ENCODE results near the gene MKRN3.
"Not testable (repeated sequence)": the region's sequence is repeated elsewhere in the genome, so short reads cannot be mapped to it uniquely, and the experiment has no call there.

The MKRN3 gene

DNA sequence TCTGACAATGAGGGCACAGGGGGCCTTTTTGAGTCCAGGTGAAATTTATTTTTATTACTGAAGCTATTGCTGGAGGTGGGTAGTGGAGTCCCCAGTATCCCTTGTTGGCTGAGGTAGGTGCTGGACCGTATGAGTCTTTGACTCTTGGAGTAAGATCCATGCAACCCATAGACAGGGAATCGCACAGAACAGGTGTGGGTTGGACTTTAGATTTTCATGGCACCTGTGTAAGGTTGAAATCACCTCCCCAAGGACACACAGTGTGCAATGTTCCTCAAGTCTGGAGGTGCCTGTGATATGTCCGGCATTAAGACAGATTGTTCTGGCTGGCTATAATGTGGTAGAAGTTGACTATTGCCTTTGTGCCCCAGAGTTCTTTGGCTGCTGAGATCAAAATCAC lies 23.5 kb downstream of the MKRN3 start:
- no peak for DNase-seq

DNA sequence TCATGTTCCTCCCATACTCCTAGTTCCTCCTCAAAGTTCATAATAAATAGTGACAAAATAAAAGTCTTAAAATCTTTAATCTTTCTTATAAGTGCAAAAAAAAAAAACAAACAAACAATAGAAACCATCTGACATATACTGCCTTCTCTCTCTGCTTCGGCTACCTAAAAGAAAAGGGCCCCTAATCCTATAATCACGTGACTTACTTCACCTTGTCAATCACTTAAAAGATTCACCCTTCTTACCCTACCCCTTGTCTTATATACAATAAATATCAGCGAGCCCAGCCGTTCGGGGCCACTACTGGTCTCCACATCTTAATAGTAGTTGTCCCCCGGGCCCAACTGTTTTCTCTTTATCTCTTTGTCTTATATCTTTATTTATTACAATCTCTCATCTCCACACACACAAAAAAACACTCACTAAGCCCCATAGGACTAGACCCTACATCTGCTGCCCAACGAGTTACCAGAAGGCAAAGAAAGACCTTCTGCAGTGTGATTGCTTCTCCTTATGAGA lies 28.8 kb downstream of the MKRN3 start:
- DNase-seq: no peak

DNA sequence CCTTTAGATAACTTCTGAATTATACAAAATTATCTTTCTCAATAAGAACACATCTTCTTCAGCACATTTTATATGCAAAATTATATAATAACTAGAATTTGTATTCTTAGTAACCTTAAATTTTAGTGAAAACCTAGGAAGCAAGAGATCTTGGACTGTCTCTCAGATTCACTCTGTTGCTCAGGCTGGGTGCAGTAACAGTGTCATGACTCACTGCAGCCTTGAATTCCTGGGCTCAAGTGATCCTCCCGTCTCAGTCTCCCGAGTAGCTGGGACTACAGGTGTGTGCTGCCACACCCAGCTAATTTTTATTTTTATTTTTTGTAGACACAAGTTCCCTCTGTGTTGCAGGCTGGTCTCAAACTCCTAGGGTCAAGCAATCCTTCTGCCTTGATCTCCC lies 29.9 kb downstream of the MKRN3 start:
- no peak for DNase-seq

DNA sequence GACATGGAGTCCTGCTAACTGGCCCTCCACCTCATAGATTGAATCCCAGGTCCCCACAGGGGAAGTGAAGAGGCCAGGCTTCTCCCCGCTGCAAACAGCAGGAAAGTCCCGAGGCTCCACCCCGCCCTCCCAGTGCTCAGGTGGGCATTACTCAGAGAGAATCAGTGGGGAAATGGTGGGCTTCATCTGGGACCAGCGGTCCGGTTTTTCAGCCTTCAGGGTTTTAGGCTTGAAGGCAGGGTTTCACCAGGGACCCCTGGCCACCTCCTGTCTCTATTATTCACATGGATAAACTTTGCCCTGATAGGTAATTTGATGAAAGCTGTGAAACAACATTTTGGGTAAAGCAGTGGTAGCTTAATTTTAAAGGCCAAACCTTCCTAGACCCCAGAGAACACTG lies 31.3 kb downstream of the MKRN3 start:
- no peak for DNase-seq

DNA sequence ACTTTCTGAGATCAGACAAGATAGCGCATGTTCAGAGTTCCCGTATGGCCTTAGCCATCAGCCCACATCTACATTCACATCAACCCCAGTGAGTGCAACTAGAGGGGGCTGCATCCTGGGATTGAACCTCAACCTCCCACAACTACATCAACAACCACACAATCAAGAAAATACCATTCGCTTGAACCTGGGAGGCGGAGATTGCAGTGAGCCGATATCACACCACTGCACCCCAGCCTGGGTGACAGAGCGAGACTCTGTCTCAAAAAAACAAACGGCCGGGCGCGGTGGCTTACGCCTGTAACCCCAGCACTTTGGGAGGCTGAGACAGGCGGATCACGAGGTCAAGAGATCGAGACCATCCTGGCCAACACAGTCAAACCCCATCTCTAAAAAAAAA lies 31.8 kb downstream of the MKRN3 start:
- not testable (repeated sequence) for DNase-seq

DNA sequence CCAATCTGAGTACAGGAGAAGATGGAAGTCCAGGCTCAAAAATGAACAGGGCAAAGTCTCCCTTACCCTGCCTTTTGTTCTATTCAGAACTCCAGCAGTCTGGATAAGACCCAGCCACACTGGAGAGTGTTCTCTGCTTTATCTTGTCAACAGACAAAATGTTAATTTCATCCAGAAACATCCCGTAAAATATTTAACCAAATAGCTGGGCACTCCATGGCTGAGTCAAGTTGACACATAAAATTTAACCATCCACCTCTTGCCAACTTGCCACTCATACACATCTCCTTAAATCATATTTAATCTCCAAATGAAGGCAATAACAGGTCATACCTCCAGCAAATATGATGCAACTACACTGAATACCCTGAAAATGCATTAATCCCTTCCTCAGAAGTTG lies 33.6 kb downstream of the MKRN3 start:
- no peak for DNase-seq

DNA sequence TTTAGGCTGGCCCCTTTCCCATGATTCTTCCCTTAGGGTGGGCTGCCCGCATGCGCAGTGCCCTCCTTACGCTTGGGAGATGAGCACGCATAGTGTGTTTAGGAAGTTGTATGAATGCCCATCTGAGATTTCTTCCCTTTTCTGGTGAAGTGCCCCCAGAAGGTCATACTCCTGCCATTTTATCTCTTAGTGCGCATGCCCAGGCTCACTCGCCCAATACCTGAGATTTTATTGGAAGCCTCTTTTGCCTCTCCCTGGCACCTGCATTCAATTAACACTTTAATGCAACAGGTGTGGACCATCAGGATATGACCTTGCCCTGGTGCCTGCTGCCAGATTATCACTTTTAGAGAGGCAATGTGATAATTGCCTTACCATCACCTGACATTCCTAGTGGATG lies 36.6 kb downstream of the MKRN3 start:
- DNase-seq: no peak

DNA sequence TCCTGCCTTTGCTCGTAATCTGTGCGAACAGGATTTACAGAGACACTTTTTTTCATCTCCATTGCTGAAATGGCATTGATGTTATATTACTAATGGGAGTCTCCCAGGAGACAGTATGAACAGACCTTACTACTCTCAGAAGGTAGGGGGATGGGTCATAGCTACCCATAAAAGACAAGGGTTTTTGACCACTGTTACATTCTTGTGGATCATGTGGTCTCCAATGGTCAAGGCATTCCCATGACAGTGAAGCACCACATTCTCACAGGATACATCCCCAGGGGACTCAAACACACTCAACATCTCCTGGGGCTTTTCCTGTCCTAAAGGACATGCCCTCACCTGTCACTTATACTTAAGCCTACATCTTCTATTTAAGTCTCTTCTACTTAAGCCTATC lies 40.8 kb downstream of the MKRN3 start:
- no peak for DNase-seq

DNA sequence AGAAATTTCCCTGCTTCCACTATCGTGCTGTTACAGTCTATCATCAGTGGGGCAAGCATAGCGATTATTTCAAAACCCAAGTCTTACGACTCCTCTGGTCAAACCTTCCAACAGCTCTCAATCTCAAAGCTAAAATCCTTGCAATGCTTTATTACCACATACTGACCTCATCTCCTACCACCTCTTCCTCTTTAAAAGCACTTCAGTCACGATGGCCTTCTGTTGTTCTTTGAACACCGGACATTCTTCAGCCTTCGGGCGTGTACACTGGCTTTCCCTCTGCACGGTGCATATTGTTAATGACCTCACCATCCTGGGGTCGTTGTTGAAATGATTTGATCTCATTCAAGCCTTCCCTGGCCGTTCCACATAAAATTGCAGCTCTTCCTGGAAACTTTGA lies 51.1 kb downstream of the MKRN3 start:
- DNase-seq: no peak
